ENCODE measurements around the gene NARS2.
A peak's percentile ranks its signal among the peaks of the same experiment; 100 is the strongest.
"Not testable (repeated sequence)": the region's sequence is repeated elsewhere in the genome, so short reads cannot be mapped to it uniquely, and the experiment has no call there.

Gene NARS2

GRCh38 chr11:78576549-78577097 lies 2.0 kb upstream of the NARS2 start:
- no peak for DNase-seq (ENCODE audit: low read depth, low spot score)

GRCh38 chr11:78575478-78575877 lies 814 bp upstream of the NARS2 start:
- no peak for DNase-seq (ENCODE audit: low read depth, low spot score)

DNA sequence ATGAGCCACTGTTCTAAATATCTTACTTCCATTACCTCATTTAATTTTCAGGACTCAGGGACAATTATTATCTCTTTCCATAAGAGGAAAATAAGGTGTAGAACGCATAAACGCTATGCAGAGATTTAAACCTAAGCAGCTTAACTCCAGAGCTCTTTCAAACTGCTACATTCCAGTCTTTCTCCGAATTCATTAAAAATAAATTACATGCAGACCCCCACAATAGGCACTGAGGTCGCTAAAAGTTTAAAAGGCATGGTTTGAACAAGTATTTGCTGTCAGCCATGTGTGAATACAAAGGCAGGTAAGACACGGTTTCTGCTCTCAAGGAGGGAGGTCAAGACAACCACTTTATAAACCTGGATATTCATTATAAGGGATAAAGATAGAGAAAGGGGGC lies 983 bp downstream of the NARS2 start:
- no peak for DNase-seq (ENCODE audit: low read depth, low spot score)

DNA sequence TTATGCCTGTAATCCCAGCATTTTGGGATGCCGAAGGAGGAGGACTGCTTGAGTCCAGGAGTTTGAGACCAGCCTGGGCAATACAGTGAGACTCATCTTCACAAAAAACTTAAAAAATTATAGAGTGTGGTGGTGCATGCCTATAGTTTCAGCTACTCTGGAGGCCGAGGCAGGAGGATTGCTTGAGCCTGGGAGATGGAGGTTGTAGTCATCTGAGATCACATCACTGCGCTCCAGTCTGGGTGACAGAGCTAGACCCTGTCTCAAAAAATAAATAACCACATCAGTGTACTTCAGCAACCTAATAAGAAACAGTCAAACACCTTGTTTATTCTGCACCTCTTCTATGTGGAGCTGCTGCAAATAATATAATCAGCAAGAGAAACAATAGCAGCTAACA lies 1.4 kb downstream of the NARS2 start:
- no peak for DNase-seq (ENCODE audit: low read depth, low spot score)

DNA sequence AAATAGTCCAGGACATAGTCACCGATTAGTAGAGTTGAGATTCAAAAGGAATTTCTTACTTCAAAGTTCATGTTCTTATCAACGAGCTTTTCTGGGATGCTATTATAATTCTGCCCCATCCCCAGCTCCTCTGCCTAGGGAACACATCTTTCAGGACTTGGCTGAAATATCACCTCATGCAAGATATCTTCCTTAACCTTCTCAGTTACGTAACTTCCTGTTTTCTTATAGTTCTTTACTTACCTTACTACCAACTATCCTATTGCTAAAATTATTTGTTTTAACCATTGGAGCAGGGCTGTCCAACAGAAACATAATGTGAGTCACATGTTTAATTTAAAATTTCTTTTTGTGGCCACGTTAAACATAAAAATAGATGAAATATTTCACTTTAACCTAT lies 2.3 kb downstream of the NARS2 start:
- no peak for DNase-seq (ENCODE audit: low read depth, low spot score)

- DNase-seq (ENCODE audit: low read depth, low spot score) = no peak
Observed at GRCh38 chr11:78570031-78570430, 4.6 kb downstream of the NARS2 start.

DNA sequence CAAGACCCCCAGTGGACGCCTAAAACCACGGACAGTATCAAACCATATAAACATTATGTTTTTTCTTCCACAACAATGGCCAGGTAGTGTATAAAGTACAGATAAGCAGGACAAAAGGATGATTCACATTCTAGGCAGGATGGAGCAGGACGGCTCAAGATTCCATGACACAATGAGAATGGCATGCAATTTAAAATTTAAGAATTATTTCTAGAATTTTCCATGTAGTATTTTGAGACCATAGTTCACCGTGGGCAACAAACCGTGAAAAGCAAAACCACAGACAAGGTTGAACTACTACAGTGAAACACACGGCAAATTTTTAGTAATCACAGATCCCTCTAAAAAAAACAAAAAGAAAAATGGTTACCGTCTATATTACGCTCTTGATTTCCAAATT lies 7.5 kb downstream of the NARS2 start:
- no peak for DNase-seq (ENCODE audit: low read depth, low spot score)

DNA sequence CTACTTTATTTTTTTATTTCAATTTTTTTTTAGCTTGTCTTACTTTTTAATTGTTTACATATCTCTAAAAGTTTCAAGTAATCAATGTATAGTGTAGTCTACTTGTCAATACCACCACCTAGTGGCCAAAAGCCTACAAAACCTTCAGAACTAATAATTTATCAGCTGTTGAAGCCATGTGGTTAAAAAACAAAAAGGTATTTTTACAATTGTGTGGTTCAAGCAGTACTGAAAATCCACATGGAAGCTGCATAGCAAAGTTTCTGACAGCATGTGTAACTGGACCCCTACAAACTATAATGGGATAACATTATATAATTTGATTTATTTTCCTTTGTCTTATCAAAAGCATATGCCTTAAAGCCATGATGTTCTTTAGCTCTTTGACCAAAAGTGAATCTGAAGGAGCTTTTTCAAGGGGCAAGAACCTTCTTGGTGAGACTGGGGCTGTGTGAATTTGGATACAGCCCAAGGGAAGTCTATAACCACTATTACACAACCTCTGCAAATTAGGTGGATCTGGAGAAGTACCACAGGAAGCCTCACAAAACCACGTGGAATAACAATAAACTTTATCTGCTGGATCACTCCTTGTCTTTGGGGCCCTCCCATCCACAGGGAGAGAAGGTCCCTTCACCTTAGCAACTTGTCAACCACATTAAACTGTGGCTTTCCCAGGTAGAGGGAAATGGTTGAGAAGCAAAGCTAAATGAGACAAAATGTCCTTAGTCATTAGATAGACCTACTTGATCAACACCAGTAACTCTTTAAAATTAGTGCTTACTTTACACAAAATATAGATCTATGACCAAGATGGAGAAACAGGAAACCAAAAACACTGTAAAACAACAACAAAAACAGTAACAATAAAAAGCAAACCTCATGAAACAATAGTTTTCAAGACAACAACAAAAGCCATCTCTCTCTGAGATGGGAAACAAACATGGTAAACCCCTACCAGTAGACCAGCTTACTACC lies 9.9 kb downstream of the NARS2 start:
- DNase-seq (ENCODE audit: low read depth, low spot score) = peak; percentile 69

GRCh38 chr11:78564037-78564436 lies 10.6 kb downstream of the NARS2 start:
- DNase-seq (ENCODE audit: low read depth, low spot score) = not testable (repeated sequence)

GRCh38 chr11:78563090-78563489 lies 11.6 kb downstream of the NARS2 start:
- DNase-seq (ENCODE audit: low read depth, low spot score) = not testable (repeated sequence)

GRCh38 chr11:78562398-78562797 lies 12.3 kb downstream of the NARS2 start:
- no peak for DNase-seq (ENCODE audit: low read depth, low spot score)

DNA sequence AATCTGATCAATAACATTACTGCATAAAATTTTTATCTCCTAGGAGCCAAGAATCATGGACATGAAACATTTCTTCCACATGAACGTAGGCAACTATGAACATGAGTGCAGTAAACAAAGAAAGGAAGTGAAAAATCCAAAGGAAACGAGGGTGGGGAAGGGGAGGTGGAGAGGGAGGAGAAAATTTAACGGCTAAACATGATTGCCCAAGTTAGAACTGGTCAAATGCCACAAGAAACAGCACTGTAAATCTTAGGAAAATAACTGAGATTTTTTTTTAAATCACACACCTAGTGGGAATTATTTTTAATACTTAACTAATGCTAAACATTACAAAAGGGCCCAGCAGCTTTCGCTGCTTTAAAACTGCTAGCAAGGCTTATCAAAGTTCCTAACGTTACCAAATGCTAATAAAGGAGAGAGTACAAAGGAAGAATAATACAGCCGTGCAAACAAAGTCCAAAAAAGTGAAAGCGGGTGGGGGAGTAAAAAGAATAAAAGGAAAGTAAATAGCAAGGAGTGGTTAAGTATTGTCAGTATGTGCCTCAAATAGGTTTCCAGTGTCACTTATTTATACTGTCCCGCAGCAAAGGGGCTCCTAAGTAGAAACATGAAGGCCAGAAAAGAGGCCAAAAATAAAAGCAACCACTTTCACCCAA lies 13.7 kb downstream of the NARS2 start:
- DNase-seq (ENCODE audit: low read depth, low spot score) = no peak

DNA sequence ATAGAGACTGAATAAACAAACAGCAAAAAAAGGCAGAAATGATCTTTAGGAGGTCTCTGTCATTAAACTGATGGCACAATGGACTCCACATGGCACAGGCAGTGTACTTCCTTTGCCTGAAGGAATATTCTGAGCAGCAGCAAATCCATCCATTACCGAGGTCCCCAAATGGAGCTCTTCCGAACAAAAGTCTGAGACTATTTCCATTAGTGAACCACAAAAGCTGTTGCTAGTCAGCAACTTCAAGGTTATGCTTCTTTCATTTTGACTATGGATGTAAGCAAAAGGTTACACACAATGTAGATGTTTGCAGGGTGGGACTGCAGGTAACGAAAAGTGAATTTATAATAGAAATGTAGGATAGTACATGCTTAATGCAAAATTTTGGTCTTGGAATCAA lies 14.5 kb downstream of the NARS2 start:
- DNase-seq (ENCODE audit: low read depth, low spot score) = no peak

GRCh38 chr11:78557236-78557635 lies 17.4 kb downstream of the NARS2 start:
- DNase-seq (ENCODE audit: low read depth, low spot score) = no peak

- no peak for DNase-seq (ENCODE audit: low read depth, low spot score)
Observed at GRCh38 chr11:78555592-78555991, 19.1 kb downstream of the NARS2 start.

- no peak for DNase-seq (ENCODE audit: low read depth, low spot score)
Observed at GRCh38 chr11:78552881-78553280, 21.8 kb downstream of the NARS2 start.

- not testable (repeated sequence) for DNase-seq (ENCODE audit: low read depth, low spot score)
Observed at GRCh38 chr11:78552139-78552538, 22.5 kb downstream of the NARS2 start.

DNA sequence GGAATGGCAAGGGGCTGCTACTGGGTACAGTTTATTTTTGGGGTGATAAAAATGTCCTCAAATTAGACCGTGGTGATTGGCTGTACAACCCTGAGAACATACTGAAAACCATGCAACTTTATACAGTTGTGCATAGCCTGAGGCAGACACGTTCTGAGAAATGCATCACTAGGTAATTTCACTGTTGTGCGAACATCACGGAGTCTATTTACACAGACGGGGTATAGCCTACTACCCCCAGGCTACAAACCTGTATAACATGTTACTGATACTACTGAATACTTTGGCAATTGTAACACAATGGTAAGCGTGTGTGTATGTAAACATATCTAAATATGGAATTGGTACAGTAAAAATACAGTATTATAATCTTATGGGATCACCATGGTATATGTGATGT lies 23.6 kb downstream of the NARS2 start:
- no peak for DNase-seq (ENCODE audit: low read depth, low spot score)

DNA sequence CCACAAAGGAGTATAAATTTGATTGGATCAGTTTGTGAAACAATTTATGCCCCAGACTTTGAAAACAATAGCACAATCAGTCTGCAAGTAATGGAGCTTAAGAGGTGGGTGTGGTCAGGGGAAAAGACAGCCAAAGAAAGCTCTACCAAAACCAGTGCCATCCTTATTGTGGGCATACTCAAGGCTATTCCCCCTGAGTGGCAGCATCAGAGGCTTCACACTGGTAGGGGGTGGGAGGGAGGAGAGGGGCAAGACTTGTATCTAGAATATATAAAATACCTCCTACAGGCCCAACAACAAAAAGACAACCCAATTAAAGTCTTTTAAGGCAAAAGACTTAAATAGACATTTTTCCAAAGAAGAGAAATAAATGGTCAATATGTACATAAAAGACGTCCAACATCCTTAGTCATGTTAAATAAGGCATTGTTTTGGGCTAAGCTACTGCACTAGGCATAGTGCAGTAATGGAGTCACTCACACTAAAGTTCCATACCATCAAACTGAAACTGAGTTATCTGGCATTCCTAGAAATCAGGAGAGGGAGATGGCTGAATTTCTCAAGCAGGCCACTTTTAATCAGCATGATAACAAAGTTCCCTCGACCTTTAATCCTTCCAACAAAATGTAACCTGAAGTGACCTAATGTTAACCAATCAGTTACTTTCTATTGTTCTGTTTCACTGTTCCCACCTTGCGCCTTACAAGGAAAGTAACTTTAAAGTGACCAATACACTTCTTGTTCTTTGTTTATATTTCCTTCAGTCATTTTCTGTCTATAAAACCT lies 24.8 kb downstream of the NARS2 start:
- no peak for DNase-seq (ENCODE audit: low read depth, low spot score)

DNA sequence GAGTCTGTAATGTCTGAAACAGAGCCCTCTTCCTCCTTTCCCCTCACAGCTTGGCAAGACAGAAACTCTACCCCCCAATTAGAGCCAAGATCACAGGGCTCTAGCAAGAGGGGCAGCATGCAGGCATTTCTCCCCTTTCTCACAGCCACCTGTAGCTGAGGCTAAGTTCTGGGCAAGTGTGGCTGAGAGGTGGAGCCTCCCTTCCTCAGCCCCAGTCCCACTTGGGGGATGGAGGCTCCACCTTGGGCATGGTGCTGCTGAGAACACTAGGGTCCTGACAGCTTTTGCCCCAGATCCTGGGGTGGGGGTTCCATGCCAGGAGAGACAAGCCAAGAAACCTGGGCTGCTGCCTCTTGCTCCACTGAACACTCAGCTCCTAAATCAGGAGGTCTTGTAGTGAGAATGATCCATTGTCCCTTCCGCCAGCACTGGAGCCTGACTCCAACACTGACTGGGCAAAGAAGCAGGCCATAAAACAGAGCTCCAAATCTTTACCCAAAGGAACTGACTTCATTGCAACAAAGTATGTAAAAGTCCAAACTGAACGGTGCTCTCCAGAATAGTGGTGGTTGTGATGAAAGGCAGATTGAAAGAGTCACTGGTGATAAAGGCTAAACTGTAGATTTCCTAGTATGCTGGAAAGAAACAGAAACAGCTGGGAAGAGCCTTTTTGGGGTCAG lies 25.6 kb downstream of the NARS2 start:
- DNase-seq (ENCODE audit: low read depth, low spot score) = no peak
